ENCODE measurements around the gene BRS3.
"Not testable (repeated sequence)": the region's sequence is repeated elsewhere in the genome, so short reads cannot be mapped to it uniquely, and the experiment has no call there.

BRS3 gene

DNA sequence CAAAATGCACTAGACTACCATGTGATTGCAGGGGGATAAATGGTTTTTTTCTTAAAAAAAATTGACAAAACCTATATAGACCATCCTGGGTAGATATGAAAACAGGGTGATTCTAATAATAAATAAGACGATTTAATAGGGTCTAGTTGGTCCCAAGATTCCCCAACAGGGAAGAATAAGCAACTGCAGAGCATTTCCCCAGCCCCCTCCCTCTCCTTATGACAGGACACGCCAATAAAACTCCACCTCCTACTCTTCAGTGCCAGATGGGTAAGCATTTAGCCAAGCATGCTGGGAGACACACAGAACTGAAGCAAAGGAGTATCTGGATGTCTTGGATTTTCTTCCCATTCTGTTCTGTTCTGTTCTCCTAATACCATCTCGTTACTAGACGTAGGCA lies at the start of gene BRS3:
Gene BRS3, plus strand, starts transcription at position 301 of the 400 bp plus-strand sequence. CDS start 168 bp downstream, outside the sequence.
- no peak for FAIRE-seq

DNA sequence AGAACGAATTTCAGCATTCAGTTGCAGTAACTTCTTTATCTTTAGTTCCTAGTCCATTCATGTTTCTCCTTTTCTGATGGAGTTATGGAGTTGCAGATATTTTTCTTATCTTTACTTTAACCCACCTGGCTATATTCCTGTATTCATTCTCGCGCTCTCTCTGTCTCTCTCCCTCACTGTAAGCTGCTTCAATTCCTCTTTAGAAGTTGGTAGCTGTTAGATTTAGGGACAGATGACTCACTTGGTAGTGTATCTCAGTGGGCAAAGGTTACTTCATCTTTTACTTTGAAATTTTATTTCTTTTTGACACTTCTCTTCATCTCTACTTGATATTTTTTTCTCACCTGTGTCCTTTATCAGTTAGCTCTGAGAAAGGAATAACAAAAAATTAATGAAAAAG lies 49.6 kb upstream of the BRS3 start:
- no peak for FAIRE-seq

DNA sequence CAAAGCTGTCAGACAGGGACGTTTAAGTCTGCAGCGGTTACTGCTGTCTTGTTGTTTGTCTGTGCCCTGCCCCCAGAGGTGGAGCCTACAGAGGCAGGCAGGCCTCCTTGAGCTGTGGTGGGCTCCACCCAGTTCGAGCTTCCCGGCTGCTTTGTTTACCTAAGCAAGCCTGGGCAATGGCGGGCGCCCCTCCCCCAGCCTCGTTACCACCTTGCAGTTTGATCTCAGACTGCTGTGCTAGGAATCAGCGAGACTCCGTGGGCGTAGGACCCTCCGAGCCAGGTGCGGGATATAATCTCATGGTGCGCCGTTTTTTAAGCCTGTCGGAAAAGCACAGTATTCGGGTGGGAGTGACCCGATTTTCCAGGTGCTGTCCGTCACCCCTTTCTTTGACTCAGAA lies 42.1 kb upstream of the BRS3 start:
- not testable (repeated sequence) for FAIRE-seq

GRCh38 chrX:136446208-136446607 lies 41.5 kb upstream of the BRS3 start:
- no peak for FAIRE-seq

GRCh38 chrX:136447308-136447707 lies 40.4 kb upstream of the BRS3 start:
- FAIRE-seq = no peak

DNA sequence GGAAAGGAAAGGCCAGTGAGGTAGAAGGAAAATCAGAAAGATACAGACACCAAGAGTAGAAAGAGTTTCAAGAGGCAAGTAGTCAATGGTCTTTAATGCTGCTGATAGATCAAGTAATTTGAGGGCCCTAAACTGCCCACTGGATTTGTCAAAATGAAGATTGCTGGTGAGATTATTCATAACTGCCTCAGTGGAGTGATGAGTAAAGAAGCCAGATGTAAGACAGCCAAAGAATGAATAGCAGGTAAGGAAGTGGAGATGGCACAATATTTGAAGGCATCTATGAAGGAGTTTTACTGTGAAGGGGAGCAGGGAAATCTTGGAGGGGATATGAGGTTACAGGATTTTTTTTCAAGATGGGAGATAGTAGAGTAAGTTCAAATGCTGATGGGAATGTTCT lies 39.8 kb upstream of the BRS3 start:
- FAIRE-seq = no peak

DNA sequence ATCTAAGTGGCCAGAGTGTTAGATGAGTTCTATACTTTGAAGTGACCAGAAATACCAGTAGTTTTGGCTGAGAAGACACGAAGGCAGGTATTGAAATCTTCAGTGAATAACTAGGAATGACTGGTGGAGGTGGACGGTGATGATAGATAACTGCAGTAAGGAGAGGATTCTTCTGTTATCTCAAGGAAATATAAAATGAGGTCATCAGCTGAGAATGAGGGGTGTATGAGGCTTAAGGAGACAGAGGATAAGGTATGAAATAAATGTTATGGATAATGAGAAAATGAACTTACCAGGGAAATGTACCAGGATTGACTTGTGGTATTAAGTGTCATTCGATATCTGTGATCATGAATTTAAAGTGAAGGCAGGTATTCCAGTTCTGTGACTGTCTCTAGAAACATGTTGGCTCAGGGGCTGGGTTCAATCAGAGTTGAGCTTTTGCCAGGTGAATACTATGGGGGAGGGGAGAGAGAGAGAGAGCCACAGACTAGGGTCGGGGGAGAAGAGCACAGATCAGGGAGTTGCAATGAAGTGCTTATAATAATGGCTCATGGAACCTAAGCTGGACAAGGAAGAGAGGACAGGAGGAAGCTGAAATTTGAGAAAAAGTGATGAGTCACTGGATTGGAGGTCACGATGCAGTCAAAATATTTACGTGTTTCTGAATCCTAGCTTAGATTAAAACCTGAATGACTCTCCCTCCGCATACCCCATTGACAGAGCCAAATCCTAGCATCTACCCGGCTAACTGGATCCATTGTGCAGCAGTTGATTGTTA lies 37.5 kb upstream of the BRS3 start:
- no peak for FAIRE-seq

- no peak for FAIRE-seq
These were observed 35.1 kb upstream of the BRS3 start for GRCh38 chrX:136452614-136453013.

DNA sequence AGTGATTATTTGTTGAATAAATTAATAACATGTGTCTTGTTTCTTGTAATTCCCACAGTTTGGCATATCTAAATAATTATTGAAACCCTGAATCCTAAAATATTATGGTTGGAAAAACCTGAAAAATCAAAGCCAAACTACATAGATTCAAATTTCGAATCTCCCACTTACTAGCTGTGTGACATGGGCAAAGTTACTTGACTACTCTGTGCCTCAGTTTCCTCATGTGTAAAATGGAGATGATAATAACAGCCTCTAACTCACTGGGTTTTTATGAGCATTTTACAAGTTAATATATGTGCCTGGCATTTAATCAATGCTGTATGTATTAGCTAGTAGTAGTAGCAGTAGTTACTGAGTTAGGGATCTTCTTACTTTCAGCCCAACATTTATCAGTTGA lies 34.6 kb upstream of the BRS3 start:
- FAIRE-seq = no peak

GRCh38 chrX:136453771-136454170 lies 34.0 kb upstream of the BRS3 start:
- no peak for FAIRE-seq

GRCh38 chrX:136456133-136456532 lies 31.6 kb upstream of the BRS3 start:
- no peak for FAIRE-seq

- no peak for FAIRE-seq
These were observed 30.3 kb upstream of the BRS3 start for GRCh38 chrX:136457303-136457917.

DNA sequence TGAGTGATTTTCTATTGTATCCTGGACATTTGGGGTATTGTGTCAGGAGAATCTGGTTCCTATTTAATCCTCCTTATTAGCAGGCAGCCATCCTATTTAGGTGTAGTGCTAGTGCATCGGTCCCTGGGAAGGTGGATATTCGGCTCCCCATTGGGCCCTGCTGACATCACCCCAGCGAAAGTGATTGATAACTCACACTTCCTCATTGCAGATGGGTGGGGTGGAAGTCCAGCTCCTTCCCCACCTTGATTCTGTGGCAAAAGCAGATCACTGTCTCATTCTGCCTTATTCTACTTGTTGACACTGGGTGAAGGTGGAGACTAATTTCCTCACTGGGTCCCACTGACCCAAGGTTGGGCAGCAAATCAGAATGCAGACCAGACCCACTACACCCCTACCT lies 23.2 kb upstream of the BRS3 start:
- FAIRE-seq = no peak

GRCh38 chrX:136467303-136467702 lies 20.4 kb upstream of the BRS3 start:
- no peak for FAIRE-seq

- FAIRE-seq = no peak
These were observed 19.2 kb upstream of the BRS3 start for GRCh38 chrX:136468391-136469103.

DNA sequence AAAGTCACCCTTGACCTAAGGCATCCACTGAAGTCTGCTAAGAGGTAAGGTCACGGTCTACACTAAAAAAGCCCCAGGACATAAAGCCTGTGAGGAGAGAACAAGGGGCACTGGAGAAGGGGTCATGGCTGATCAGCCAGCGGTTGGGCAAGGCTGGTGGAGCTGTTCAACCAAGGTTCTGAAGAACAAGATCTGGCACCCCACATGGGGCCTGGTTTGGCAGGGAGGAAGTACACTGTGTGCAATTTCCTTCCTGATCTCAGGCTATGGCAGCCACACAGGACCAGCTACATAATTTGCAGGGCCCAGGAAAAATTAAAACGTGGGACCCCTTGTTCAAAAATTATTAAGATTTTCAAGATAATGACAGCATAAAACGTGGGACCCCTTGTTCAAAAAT lies 14.1 kb upstream of the BRS3 start:
- FAIRE-seq = no peak

DNA sequence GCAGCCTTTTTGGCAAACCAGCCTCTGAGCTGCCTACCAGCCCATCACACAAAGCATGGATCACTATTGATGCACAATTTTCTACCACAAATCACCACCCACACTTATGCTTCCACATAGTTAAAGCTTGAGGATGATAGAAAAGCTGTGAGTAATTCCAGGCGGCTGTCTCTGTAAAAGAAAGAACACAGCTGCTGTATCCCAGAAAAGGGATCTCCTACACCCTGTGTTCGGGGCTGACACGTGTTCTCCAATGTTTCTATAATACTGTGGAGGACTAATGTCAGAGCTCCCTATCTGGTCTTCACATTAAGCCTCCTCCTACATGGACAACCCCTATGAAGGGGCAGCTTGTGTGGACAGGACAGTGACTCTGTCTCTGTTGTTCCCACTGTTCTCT lies 12.5 kb upstream of the BRS3 start:
- FAIRE-seq = no peak

GRCh38 chrX:136476501-136476900 lies 11.2 kb upstream of the BRS3 start:
- no peak for FAIRE-seq

DNA sequence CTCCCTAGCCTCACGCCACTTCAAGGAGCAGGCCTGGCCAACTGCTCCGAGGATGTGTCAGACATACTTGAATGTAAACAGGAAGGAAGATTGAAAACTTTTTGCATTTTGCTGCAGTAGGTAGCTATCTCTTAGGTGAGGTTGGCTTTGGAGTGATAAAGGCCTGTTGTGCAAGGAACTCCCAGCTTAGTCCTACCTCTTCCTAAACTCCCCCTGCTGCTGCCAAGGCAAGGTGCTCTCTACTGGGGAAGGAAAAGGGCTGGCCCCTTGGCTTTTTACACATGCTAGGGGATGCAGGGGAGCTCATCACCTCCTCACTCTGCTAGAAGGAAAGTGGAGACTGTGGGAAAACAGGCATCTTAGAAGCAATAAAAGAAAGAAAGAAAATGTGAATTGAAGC lies 10.7 kb upstream of the BRS3 start:
- no peak for FAIRE-seq

DNA sequence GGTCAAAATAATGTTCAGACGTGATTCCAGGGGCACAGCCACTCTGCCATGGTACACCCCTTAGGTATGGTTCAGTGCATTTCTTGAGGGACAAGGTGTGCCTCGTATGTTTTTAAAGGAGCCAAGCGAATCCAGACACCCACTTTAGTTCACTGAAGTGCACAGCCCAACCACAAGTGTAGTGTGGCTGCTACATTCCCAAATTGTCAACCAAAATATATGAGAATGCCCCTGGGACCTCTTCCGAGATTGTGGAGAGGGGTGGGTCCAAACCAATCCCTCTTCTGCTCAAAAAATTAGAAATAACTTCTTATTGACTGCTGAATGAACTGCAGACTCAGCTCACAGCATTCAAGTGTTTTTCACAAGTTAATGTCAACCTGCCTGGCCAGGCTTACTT lies 7.4 kb upstream of the BRS3 start:
- no peak for FAIRE-seq

DNA sequence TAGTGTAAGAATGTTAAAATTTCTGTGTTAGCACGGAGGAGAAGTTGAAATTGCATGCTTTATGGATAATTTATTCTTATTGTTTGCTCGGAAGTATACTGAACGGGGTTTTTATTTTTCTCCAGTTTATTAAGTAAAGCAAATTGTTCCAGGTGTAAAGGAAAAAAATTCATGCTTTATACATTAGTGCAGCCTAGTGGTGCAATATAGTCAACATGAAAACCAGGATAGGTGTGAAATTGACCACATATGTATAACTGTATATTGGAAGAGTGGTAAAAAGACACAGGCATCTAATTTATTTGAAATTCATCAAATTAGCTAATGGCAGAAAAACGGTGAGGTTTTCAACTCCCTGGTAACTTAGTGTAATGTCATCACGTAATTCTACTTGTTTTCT lies 959 bp downstream of the BRS3 start:
- no peak for FAIRE-seq

DNA sequence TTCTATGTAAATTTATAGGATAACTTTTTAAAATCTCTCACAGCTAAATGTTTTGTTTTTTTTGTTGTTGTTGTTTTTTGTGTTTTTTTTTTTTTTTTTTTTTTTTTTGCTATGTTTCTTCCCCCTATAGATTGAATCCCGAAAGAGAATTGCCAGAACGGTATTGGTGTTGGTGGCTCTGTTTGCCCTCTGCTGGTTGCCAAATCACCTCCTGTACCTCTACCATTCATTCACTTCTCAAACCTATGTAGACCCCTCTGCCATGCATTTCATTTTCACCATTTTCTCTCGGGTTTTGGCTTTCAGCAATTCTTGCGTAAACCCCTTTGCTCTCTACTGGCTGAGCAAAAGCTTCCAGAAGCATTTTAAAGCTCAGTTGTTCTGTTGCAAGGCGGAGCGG lies 4.1 kb downstream of the BRS3 start:
- FAIRE-seq = no peak

- no peak for FAIRE-seq
These were observed 5.3 kb downstream of the BRS3 start for GRCh38 chrX:136493011-136493410.

- no peak for FAIRE-seq
These were observed 7.3 kb downstream of the BRS3 start for GRCh38 chrX:136495043-136495442.

Measured in TTC549 (cell line).